Activated CD8-positive, alpha-beta memory T cell treated with anti-CD3 and anti-CD28 coated beads for 36 hours (primary cell): ENCODE results near the gene SLC13A1. TPM values are rescaled to one million over a fixed set of nuclear protein-coding genes. Genes with fewer than 3 reads are reported as not detected.

Experiments used
- CTCF ChIA-PET: fragments of 350-600 bp; sonication (Branson Sonifier 250); formaldehyde crosslinking; loops from one replicate; lab custom pipeline; 2021; ENCODE audit warnings: antibody characterized with exemption; lab: Charles Lee
- POLR2A ChIA-PET: fragments of 350-600 bp; sonication (Branson Sonifier 250); formaldehyde crosslinking; loops from one replicate; lab custom pipeline; 2021; ENCODE audit warnings: antibody characterized with exemption; lab: Charles Lee
- total RNA-seq, 2 experiments: library from RNA; stranded (reverse); gene quantifications; one replicate each; pipeline ENCODE4 v1.2.3, GENCODE V29; 2021

Gene SLC13A1
- total RNA-seq, 2 experiments from 2014 or later, result not detected

GRCh38 chr7:123067814-123068213, 132.0 kb downstream of the SLC13A1 start:
- ChIA-PET POLR2A (no interaction called here), CTCF (no interaction called here)

Other genes with a start within 250 kb of the SLC13A1 start
- not detected for gene TAS2R16, start 204.3 kb downstream of the SLC13A1 start, total RNA-seq